GM19328 (cell line): ENCODE measurements around the gene OR2V1.
"Not testable (repeated sequence)": the region's sequence is repeated elsewhere in the genome, so short reads cannot be mapped to it uniquely, and the experiment has no call there.

Experiments used
- ATAC-seq: cut with Tn5 transposase; IDR thresholded peaks from one replicate; pipeline ENCODE4 v1.9.1; 2021; ENCODE audit warnings: mild to moderate bottlenecking, moderate library complexity; ENCODE audit not compliant: unreplicated experiment

Gene OR2V1

GRCh38 chr5:181129601-181130000 is 1.4 kb downstream of the OR2V1 start:
- ATAC-seq: no peak

GRCh38 chr5:181127907-181128626 is 2.9 kb downstream of the OR2V1 start:
- no peak for ATAC-seq

GRCh38 chr5:181127456-181127855 is 3.5 kb downstream of the OR2V1 start:
- no peak for ATAC-seq

- ATAC-seq: no peak
Observed at GRCh38 chr5:181126841-181127240, 4.1 kb downstream of the OR2V1 start.

DNA sequence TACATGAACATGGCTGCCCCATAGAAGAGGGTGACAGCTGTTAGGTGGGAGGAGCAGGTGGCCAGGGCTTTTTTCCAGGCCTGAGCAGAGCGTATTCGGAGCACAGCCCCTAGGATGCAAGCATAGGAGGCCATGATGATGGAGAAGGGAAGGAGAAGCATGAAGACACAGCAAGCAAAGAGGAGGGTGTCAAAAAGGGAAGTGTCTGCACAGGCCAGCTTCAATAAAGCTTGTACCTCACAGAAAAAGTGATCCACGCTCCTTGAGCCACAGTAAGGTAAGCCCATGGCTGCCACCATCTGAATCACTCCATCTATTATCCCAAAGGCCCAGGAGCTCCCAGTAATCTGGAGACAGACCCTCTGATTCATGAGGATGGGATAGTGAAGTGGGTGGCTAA is 6.4 kb downstream of the OR2V1 start:
- no peak for ATAC-seq

DNA sequence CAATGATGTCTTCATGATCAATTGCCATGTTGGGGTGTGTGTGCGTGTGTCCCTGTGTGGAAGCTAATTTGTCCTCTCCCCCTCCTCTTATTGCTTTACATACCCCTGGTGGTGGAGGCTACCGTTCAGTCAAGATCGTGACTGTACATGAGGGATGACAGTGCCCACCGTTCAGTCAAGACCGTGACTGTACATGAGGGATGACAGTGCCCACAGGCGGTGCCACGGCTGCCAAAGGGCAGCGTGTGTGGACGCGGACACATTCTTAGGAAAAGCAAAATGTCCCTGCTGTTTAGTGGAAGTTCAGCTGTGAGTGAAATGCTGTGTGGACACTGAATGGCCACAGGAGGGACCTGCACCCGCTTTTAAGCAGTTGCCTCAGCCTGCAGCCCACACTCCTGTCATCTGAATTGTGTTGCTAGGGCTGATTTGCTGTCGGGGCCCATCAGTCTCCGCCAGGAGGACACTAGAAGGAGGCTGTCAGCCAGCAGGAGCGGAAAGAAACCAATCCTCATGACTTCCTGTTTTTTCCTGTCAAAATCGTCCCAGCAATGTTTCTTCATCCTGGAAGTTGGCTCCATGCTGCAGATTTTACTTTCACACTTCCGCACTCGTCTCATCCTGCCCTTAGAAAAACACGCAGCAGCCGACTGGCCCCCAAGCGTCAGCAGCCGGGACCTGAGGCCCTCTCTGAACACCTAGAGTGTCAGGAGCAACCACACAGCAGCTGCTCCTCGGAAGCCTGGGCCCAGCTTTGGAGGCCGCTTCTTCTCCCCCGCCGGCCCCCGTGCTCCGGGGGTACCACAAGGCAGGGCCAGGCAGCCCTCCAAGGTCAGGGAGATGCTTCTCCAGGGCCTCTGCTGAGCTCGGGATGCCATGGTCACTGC is 9.1 kb downstream of the OR2V1 start:
- no peak for ATAC-seq

DNA sequence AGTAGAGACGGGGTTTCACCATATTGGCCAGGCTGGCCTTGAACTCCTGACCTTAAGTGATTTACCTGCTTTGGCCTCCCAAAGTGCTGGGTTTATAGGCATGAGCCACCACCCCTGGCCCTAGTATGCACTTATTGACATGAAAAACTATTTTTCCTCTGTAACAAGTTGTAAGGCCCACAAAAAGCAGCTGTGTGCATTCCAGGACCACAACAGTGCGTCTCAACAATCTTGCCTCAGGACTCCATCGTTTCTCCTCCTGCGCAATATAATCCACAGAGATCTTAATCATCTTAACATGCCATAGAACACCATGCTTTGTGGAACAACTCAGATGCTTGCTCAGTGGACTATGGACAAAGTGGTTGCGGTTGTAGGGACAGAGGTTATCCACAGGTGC is 10.2 kb downstream of the OR2V1 start:
- ATAC-seq: no peak

GRCh38 chr5:181120306-181120705 is 10.7 kb downstream of the OR2V1 start:
- no peak for ATAC-seq

- no peak for ATAC-seq
Observed at GRCh38 chr5:181119105-181119504, 11.9 kb downstream of the OR2V1 start.

GRCh38 chr5:181118369-181118768 is 12.6 kb downstream of the OR2V1 start:
- ATAC-seq: no peak

- ATAC-seq: no peak
Observed at GRCh38 chr5:181114844-181115778, 15.9 kb downstream of the OR2V1 start.

GRCh38 chr5:181114284-181114843 is 16.6 kb downstream of the OR2V1 start:
- no peak for ATAC-seq

- not testable (repeated sequence) for ATAC-seq
Observed at GRCh38 chr5:181113572-181113971, 17.4 kb downstream of the OR2V1 start.

DNA sequence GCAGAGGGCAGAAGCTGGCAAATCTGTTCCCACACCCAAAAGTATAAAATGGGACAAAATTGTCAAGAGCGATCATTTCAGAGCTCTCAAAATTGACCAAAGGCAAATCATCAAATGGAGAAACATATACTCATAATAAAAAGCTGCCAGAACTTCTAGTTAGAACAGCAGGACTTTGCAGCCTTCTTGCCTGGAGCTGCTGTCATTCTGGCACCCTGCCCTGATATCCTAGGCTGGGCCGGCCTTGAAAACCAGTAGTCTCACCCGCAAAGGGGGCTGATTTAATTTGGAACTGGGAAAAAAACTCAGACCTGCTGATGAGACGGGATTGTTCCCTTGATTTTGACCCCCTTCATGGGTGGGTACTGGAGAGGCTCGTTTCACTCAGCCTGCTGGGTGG is 18.5 kb downstream of the OR2V1 start:
- no peak for ATAC-seq

GRCh38 chr5:181111010-181111409 is 20.0 kb downstream of the OR2V1 start:
- ATAC-seq: no peak

- no peak for ATAC-seq
Observed at GRCh38 chr5:181109489-181110013, 21.4 kb downstream of the OR2V1 start.

DNA sequence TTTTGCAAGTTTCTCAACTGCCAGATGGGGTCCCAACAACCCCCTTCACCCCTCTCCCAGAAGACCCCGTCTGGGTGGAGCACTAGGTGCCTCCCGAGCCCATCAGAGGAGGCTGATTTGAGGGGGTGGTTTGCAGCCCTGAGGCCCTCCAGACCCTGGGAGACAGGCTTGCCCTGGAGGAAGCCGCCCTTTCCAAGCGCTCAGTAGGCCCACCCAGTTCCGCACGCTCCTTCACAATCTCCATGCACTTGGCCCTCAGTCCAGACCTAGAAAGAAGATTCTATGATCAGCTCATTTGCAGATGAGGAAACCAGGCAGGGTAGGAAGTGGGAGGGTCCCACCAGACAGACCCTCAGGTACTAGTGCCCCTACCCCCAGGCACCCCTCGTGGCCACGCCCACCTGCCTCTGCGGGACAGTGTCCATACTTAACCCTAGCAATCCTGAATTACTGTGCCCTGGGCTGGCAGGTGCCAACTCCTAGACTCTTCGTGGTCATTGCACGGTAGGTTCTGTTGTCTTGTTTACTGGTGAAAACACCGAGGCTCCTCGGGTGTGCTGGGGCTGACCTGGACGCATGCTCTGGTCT is 22.3 kb downstream of the OR2V1 start:
- ATAC-seq: no peak

DNA sequence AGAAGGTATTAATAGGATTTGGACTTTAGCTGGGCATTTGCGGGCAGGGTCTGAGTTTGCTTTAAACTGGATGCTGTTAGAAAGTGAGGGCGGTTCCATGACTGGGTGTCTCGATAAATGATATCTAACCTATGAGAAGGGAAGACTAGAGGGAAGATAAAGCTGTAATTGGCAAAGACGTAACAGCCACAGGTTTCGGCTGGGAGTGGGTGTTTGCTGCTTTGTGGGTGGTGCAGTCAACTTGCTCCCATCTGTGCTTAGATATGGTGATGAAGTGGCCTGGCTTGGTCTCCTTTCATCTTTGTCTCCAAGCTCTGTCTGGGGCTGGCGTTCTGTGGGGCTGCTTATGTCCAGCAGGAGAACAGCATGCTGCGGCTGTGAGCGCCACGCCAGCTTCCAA is 23.3 kb downstream of the OR2V1 start:
- no peak for ATAC-seq

DNA sequence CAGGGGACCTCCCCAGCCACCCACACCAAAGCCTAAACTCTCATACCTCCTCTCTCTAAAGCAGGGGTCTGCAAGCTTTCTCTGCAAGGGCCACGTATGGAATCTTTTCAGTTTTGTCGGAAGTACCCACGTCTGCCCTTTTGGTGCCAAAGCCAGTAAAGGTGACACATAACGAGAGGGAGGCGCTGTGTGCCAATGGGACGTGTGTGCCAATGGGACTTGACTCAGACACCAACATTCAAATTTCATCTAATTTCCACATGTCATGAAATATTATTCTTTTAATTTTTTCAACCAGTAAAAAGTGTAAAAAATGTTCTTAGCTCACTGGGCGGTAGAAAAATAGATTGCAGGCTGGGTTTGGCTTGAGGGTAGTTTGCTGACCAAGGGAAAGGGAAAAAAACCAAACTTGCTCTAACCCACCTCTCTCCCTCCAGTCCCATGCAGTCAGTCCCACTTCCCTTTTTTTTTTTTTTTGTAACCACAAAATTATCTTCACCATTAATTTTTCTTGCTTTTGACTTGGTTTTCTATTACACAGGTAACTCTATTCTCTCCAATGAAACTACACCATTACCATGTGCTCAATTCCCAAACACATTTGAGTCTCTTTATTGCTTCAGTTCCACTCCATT is 25.5 kb downstream of the OR2V1 start:
- ATAC-seq: no peak
